Esophagus muscularis mucosa (tissue), 4 donors: ENCODE measurements around the gene STEEP1. TPM values are rescaled to one million over a fixed set of nuclear protein-coding genes. Genes with fewer than 3 reads are reported as not detected.
"Not testable (repeated sequence)": the region's sequence is repeated elsewhere in the genome, so short reads cannot be mapped to it uniquely, and the experiment has no call there.

Source experiments
- DNase-seq: peaks from one replicate; pipeline ENCODE4 v3.0.0-alpha.2; 2017; ENCODE audit errors: extremely low spot score
- H3K27ac ChIP-seq, 4 donors: fragments of 200-600 bp; sonication (generic); replicated peaks in 1 of 4; 1 replicate in 3 of 4; 2 replicates in 1 of 4; pipeline ENCODE4 v1.5.1; 2016 to 2019; ENCODE audit warnings: mild to moderate bottlenecking in 1 of 4
- H3K27me3 ChIP-seq, 4 donors: fragments of 200-600 bp; sonication (generic); one replicate each; pipeline versions ENCODE4 v1.5.1 to v1.6.0; 2016 to 2019
- H3K36me3 ChIP-seq, 4 donors: fragments of 200-600 bp; sonication (generic); one replicate each; pipeline ENCODE4 v1.5.1; 2016 to 2019
- H3K4me1 ChIP-seq, 4 donors: fragments of 200-600 bp; sonication (generic); one replicate each; pipeline ENCODE4 v1.5.1; 2016 to 2019
- H3K4me3 ChIP-seq, 4 donors: fragments of 200-600 bp; sonication (generic); 1 replicate in 2 of 4; 2 replicates in 2 of 4; pipeline ENCODE4 v1.5.1; 2016 to 2019; ENCODE audit warnings: mild to moderate bottlenecking in 4 of 4, moderate library complexity in 1 of 4
- H3K9me3 ChIP-seq, 4 donors: fragments of 200-600 bp; sonication (generic); 1 replicate in 3 of 4; 2 replicates in 1 of 4; pipeline ENCODE4 v1.5.1; 2016 to 2019
- CTCF ChIP-seq, 3 experiments: fragments of 200-600 bp in 2 of 3; fragments of 450-650 bp in 1 of 3; sonication (generic) in 2 of 3; IDR thresholded peaks; one replicate each; pipeline ENCODE4 v1.5.1; 2017 to 2019; ENCODE audit warnings: antibody characterized with exemption in 3 of 3, mild to moderate bottlenecking in 2 of 3, moderate library complexity in 1 of 3
- EP300 ChIP-seq: sonication (generic); formaldehyde crosslinking; IDR thresholded peaks from one replicate; pipeline ENCODE4 v1.6.1; 2017; ENCODE audit warnings: antibody characterized with exemption
- POLR2A ChIP-seq: fragments of 450-650 bp; IDR thresholded peaks from one replicate; pipeline ENCODE4 v1.6.1; 2017; ENCODE audit warnings: antibody characterized with exemption, moderate library complexity, mild to moderate bottlenecking, low read depth
- POLR2AphosphoS5 ChIP-seq, 2 donors: sonication (generic); formaldehyde crosslinking; IDR thresholded peaks; one replicate each; pipeline ENCODE4 v1.6.1; 2017; ENCODE audit warnings: antibody characterized with exemption in 2 of 2
- WGBS: methylation state at CpG from one replicate; pipeline ENCODE4 v1.1.5; 2018; 5-methylcytosine and 5-hydroxymethylcytosine counted together
- intact Hi-C: fragments of 100-400 bp; cut with DNase I; formaldehyde crosslinking; loops from one replicate; pipeline ENCODE4 v1.15.1; 2023
- total RNA-seq, 4 donors: library from RNA; depleted of rRNA; stranded (reverse); fragments of >200 nt; gene quantifications; one replicate each; pipeline versions ENCODE4 v1.1.0 to v1.2.1, GENCODE V29; 2016

The STEEP1 gene
- total RNA-seq, 4 donors from 2014 or later: 18.1 to 24.7 (median 20.6) TPM

GRCh38 chrX:119501511-119502148 is 63.6 kb downstream of the STEEP1 start:
- H3K36me3 ChIP-seq: no peaks in the 10 kb centered on the region
- 86% methylated on average over 7 of the region's 7 CpGs for WGBS
- H3K4me1 ChIP-seq: peaks cover 0 to 12% (median 8%) of the 10 kb centered on the region in 4 donors
- intact Hi-C loops: no loop called here
- TF ChIP-seq POLR2AphosphoS5 (IDR thresholded peaks at IDR 0.05) (no peak), EP300 (no peak), POLR2A (no peak), CTCF (IDR thresholded peaks at IDR 0.05) (no peak)
- H3K27ac ChIP-seq: no peak overlapping the region
- no peaks in the 10 kb centered on the region for H3K27me3 ChIP-seq
- DNase-seq: no peak
- no peak overlapping the region for H3K4me3 ChIP-seq
- no peaks in the 10 kb centered on the region for H3K9me3 ChIP-seq

GRCh38 chrX:119500061-119500800 is 65.0 kb downstream of the STEEP1 start:
- no peaks in the 10 kb centered on the region for H3K9me3 ChIP-seq
- H3K4me1 ChIP-seq: peaks cover 0 to 12% (median 8%) of the 10 kb centered on the region in 4 donors
- intact Hi-C loops: no loop called here
- H3K27ac ChIP-seq: no peak overlapping the region
- no peak for DNase-seq
- no peak overlapping the region for H3K4me3 ChIP-seq
- WGBS: 80% methylated on average over 13 of the region's 13 CpGs
- H3K27me3 ChIP-seq: no peaks in the 10 kb centered on the region
- TF ChIP-seq EP300 (no peak), CTCF (IDR thresholded peaks at IDR 0.05) (no peak), POLR2AphosphoS5 (IDR thresholded peaks at IDR 0.05) (no peak), POLR2A (no peak)
- no peaks in the 10 kb centered on the region for H3K36me3 ChIP-seq

- no peak overlapping the region for H3K4me3 ChIP-seq
- H3K27ac ChIP-seq: no peak overlapping the region
- no peak for DNase-seq
- H3K27me3 ChIP-seq: no peaks in the 10 kb centered on the region
- H3K4me1 ChIP-seq: no peaks in the 10 kb centered on the region
- no peaks in the 10 kb centered on the region for H3K36me3 ChIP-seq
- intact Hi-C loops: no loop called here
- H3K9me3 ChIP-seq: no peaks in the 10 kb centered on the region
- TF ChIP-seq CTCF (IDR thresholded peaks at IDR 0.05) (no peak), POLR2A (no peak), EP300 (no peak), POLR2AphosphoS5 (IDR thresholded peaks at IDR 0.05) (no peak)
- WGBS: 27% methylated on average over 1 of the region's 1 CpG
Measured at GRCh38 chrX:119497185-119497584, 68.0 kb downstream of the STEEP1 start.

GRCh38 chrX:119495734-119496726 is 69.2 kb downstream of the STEEP1 start:
- Histone ChIP-seq H3K4me3 (no peak overlapping the region), H3K27ac (no peak overlapping the region), H3K4me1 (no peaks in the 10 kb centered on the region), H3K9me3 (no peaks in the 10 kb centered on the region), H3K36me3 (no peaks in the 10 kb centered on the region), H3K27me3 (no peaks in the 10 kb centered on the region)
- DNase-seq: no peak
- TF ChIP-seq CTCF (IDR thresholded peaks at IDR 0.05) (no peak), POLR2A (no peak), EP300 (no peak), POLR2AphosphoS5 (IDR thresholded peaks at IDR 0.05) (no peak)
- 75% methylated on average over 7 of the region's 10 CpGs for WGBS
- intact Hi-C loops: no loop called here

- H3K4me3 ChIP-seq, DNase-seq: not testable (repeated sequence)
- WGBS: 88% methylated on average over 9 of the region's 10 CpGs
Measured at GRCh38 chrX:119493851-119494495, 71.2 kb downstream of the STEEP1 start.

More at GRCh38 chrX:119493851-119494495, 71.2 kb downstream of the STEEP1 start:
- H3K9me3 ChIP-seq, H3K4me1 ChIP-seq, H3K27me3 ChIP-seq, H3K27ac ChIP-seq, H3K36me3 ChIP-seq, intact Hi-C loops: not testable (repeated sequence)
